ENCODE data around the gene PHF21B. TPM values are rescaled to one million over a fixed set of nuclear protein-coding genes. Genes with fewer than 3 reads are reported as not detected.

Gene PHF21B
- total RNA-seq, 1 donor from 2014 or later: not detected

- TF ChIP-seq, protein P1, sequence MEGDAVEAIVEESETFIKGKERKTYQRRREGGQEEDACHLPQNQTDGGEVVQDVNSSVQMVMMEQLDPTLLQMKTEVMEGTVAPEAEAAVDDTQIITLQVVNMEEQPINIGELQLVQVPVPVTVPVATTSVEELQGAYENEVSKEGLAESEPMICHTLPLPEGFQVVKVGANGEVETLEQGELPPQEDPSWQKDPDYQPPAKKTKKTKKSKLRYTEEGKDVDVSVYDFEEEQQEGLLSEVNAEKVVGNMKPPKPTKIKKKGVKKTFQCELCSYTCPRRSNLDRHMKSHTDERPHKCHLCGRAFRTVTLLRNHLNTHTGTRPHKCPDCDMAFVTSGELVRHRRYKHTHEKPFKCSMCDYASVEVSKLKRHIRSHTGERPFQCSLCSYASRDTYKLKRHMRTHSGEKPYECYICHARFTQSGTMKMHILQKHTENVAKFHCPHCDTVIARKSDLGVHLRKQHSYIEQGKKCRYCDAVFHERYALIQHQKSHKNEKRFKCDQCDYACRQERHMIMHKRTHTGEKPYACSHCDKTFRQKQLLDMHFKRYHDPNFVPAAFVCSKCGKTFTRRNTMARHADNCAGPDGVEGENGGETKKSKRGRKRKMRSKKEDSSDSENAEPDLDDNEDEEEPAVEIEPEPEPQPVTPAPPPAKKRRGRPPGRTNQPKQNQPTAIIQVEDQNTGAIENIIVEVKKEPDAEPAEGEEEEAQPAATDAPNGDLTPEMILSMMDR (IDR thresholded peaks at IDR 0.05): no peak
- Histone ChIP-seq H3K36me3 (no peaks in the 10 kb centered on the region), H3K4me3 (no peak overlapping the region), H3K27ac (no peak overlapping the region), H3K27me3 (no peaks in the 10 kb centered on the region), H3K4me1 (no peaks in the 10 kb centered on the region), H3K9me3 (no peaks in the 10 kb centered on the region)
- intact Hi-C loops (cut with DNase I): no loop called here
- DNase-seq (ENCODE audit: low spot score in 2 of 2): no peak
Observed at GRCh38 chr22:44952863-44953746, 56.7 kb downstream of the PHF21B start.

DNA sequence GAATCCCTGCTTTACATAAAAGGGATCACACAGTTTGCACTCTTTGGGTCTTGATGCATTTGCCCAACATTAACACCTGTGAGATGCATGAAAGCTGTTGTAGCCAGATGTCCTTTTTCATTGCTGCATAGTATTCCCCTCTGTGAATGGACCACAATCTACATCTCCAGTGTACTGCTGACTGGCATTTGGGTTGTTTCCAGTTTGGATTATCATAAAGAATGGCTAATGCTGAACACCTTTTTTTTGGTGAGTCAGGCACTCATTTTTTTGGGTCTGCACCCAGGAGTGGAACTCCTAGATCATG, 58.3 kb downstream of the PHF21B start:
- Histone ChIP-seq H3K4me3 (no peak overlapping the region), H3K36me3 (no peaks in the 10 kb centered on the region), H3K9me3 (no peaks in the 10 kb centered on the region), H3K27me3 (no peaks in the 10 kb centered on the region), H3K27ac (no peak overlapping the region), H3K4me1 (no peaks in the 10 kb centered on the region)
- no peak for DNase-seq (ENCODE audit: low spot score in 2 of 2)
- intact Hi-C loops (cut with DNase I): no loop called here
- TF ChIP-seq, protein P1 (IDR thresholded peaks at IDR 0.05): no peak

DNA sequence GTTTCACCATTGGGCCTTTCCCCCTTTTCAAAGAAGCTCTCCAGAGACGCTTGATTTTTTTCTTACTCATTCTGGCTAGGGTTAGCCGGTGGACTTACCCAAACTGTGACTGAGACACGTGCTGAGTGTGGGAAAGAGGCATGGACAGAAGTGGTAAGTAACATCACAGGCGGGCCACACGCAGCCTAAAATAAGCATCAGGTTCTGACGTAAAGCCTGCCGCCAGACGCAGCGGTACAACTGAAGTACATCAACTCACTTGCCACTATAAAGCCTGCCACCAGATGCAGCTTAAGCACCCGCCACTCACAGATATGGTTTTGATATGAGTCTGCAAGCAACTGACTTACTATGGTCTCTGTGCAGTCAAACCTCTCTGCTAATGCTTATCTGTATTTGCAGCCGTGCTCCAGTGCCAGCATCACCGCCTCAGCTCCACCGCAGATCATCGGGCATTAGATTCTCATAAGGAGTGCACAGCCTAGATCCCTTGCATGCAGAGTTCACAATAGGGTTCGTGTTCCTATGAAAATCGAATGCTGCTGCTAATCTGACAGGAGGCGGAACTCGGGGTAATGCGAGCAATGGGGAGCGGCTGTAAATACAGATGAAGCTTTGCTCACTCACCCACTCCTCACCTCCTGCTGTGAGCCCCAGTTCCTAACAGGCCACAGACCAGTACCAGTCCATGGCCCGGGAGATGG, 58.8 kb downstream of the PHF21B start:
- intact Hi-C loops (cut with DNase I): no loop called here
- Histone ChIP-seq H3K27ac (no peak overlapping the region), H3K4me3 (no peak overlapping the region), H3K9me3 (no peaks in the 10 kb centered on the region), H3K27me3 (no peaks in the 10 kb centered on the region), H3K4me1 (no peaks in the 10 kb centered on the region), H3K36me3 (no peaks in the 10 kb centered on the region)
- TF ChIP-seq, protein P1 (IDR thresholded peaks at IDR 0.05): no peak
- no peak for DNase-seq (ENCODE audit: low spot score in 2 of 2)

DNA sequence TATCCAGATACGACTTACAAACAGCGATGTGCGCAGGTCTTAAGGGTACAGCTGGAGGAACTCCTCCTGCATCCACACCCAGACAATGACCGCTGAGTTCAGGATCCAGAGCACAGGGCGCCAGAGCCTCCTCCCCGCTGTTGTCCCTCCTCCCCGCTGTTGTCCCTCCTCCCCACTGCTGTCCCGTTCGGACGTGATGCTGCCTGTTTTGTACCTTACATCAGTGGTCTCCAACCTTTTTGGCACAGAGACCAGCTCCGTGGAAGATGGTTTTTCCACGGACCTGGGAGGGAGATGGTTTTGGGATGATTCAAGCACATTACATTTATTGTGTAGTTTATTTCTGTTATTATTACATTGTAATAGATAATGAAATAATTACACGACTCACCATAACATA, 62.0 kb downstream of the PHF21B start:
- no peak overlapping the region for H3K4me3 ChIP-seq
- no peaks in the 10 kb centered on the region for H3K4me1 ChIP-seq
- intact Hi-C loops (cut with DNase I): no loop called here
- no peak for DNase-seq (ENCODE audit: low spot score in 2 of 2)
- H3K9me3 ChIP-seq: no peaks in the 10 kb centered on the region
- H3K27ac ChIP-seq: no peak overlapping the region
- H3K27me3 ChIP-seq: no peaks in the 10 kb centered on the region
- TF ChIP-seq, protein P1 (IDR thresholded peaks at IDR 0.05): no peak
- H3K36me3 ChIP-seq: no peaks in the 10 kb centered on the region

- Histone ChIP-seq H3K4me3 (no peak overlapping the region), H3K4me1 (no peaks in the 10 kb centered on the region), H3K27me3 (no peaks in the 10 kb centered on the region), H3K27ac (no peak overlapping the region), H3K9me3 (no peaks in the 10 kb centered on the region), H3K36me3 (no peaks in the 10 kb centered on the region)
- intact Hi-C loops (cut with DNase I): no loop called here
- no peak for DNase-seq (ENCODE audit: low spot score in 2 of 2)
- TF ChIP-seq, protein P1 (IDR thresholded peaks at IDR 0.05): no peak
Observed at GRCh38 chr22:44947049-44947448, 62.8 kb downstream of the PHF21B start.
